ENCODE measurements around the gene MAGI2.

MAGI2 gene

DNA sequence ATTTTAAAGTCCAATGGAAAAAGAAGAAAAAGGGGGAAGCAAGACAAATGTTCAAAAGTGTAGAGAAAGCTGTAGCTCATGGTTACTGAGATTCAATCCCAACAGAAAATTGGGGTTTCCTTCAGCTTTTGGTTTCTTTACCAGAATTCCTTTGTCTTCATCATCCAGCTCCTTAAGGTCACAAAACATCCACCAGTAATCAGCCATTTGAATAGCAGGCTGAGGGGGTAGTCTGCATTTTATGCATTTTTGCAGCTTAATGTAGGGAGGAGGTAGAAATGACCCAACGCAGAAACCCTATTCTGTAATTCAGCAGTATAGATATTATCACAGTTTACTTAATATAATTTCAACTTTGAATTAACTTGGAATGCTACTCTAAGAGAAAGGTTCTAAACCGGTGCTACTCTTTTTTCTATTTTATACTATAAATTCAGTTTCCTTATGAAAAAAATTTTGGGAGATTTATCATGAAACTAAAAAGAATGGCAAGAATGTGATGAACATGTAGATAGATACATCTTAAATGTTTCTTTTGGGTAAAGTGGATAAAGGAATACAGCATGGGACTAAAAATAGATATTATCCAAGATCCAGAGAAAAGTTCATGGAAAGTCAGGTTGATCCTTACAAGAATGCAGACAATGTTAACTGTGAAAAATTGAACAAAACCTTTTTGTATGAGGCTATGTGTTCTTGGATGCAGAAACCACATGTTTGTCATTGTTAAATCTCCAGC, 1058.0 kb downstream of the MAGI2 start:
- DNase-seq: no peak

DNA sequence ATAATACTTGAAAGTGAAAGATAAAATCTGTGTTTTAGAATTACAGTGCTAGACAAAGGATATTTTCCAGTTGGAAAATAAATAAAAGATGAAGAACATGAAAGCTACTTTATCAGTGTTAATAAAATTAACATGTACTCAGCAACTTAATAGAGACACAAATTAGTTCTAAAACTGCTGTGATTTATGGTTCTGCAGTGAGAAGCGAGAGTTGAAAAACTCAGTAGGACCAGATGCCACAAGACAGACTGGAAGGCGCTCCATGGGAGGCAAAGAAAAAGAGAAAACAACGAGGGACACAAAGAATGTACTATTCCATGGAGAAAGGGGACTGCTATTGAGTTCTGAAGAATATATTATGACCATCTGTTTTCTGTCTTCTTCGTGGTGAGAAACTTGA, 1064.4 kb downstream of the MAGI2 start:
- no peak for DNase-seq

DNA sequence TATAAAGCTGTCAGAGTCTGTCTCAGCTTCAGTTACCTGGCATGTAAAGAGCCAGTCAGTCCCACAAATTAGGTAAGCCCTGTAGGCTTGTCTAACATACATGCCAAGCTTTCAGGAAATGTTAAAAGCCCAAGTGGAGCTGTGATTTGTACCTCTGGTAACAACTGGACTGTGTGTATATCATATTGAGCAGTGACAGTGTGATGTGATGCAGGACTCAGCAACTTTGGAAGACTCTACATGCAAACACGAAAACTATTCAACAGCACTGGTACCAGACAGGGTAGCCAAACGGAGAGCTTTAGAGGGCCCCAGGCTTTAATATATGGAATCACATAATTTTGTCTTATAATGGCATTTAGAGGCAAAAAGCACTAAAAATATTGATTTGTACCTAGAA, 1066.9 kb downstream of the MAGI2 start:
- DNase-seq: no peak

DNA sequence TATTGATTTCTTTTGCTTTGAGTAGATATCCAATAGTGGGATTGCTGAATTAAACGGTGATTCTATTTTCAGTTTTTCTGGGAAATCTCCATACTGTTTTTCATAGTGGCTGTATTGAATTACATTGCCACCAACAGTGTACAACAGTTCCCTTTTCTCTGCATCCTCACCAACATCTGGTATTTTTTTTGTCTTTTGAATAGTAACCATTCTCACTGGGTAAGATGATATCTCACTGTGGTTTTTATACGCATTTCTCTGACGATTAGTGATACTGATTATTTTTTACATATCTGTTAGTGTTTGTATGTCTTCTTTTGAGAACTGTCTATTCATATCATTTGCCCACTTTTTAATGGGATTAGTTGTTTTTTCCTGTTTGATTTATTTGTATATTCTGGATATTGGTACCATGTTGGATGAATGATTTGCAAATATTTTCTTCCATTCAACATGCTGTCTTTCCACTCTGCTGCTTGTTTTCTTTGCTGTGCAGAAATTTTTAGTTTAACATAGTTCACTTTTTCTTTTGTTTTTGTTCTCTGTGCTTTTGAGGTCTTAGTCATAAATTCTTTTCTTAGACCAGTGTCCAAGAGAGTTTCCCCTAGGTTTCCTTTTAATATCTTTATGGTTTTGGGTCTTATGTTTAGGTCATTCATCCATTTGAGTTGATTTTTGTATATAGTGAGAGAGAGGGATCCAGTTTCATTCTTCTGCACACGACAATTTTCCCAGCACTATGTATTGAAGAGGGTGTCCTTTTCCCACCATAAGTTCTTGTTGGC, 1070.2 kb downstream of the MAGI2 start:
- DNase-seq: no peak

DNA sequence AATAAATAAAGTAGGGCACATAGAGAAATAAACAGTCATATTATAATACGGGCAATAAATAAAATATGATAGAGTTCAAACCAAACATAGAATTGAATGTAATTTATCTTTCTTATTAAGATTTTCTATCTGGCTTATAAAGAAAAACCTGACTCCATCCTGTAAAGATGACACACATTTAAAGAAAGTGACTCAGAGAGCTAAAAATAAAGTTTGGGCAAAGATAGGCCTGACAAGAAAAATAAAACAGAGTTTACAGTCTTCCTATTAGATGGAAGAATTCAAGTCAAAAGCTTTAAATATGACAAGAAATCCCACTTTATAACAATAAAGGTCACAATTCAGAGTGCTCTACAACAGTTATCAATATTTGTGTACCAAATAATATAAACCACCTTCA, 1074.3 kb downstream of the MAGI2 start:
- DNase-seq: no peak

DNA sequence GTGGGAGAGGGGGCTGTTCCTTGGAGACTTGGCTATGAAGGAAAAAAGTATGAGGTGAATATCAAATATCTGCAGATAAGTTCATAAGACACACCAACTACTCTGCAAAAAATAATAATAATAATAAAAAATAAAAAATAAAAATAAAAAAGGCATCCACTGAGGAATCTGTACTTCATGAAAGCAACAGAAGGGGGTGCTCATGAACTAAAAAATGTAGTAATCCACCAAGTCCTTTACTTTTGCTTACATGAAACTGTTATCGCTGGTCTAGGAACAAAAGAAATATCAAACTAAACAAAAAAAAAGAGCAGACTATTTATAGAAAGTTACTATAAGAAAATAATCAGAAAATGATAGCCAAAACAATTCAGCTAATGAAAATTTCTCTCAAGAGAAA, 1075.9 kb downstream of the MAGI2 start:
- DNase-seq: no peak

DNA sequence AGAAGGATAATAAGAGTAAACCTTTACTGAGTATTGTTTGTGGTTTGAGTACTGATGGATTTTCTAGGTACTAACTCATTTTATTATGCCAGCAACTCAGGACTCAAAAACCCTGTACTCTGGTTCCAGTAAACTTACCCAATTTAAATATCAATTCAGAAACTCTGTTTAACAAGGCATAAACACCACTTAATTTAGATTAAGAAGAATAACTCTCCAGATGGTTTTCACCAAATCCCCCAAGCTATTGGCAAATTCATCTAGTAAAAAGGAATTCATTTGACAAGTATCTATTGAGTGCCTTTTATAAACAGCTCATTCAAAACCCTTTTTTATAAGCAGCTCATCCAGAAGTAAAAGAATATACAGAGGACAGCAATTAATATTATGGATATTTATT, 1082.5 kb downstream of the MAGI2 start:
- DNase-seq: no peak

DNA sequence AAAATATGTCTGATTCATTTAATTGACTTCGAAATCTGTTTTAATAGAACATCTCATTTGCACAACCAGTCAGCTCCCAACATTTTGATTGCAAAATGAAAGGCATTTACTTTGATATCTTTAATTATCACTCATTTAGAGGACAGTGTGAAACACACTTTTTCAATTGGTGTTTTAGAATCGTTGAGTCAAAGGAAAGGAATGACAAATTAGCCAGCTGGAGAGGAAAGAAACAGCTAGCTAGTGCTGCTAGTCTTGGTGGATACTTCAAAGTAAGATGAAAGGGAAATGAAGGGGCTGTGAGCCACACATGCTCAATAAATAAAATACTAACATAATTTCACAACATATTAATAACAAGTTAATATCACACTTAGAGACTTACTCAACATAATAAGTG, 1084.7 kb downstream of the MAGI2 start:
- no peak for DNase-seq

DNA sequence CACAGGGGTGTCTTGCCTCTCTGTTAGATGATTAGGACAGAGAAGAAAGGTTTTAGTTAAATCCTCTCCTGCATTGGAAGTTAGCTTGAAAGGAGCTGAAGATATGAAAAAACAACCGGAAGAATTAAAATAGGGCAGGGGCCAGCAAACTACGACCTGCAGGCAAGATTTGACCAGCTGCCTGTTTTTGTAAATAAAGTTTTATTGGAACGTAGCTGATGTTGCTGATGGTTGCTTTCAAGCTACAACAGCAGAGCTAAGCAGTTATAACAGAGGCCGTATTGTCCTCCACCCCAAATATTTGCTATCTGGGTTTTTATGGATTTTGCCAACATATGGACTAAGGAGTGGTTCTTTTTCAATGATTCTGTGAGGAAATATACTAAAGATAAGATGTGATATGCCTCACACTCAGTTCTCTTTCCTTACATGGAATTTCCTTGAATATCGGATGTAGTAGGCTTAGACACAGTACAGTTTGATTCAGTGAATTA, 1086.1 kb downstream of the MAGI2 start:
- no peak for DNase-seq

DNA sequence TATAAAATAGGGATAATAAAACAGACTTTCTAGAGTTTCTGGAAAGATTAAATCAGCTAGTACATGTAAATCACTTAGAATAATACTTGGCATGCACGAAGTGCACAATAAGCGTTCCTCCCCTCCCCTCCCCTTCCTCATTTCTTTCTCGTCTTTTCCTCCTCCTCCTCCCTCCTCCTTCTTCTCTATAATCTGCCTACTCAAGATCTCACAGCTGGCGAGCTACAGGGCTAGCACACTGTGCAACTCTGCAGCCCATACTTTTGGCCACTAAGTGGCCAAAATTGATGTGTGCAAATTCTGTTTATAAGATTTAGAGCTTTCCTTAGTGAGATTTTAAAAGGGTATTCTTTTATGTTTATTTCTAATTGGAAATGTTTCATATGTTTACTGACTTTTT, 1089.6 kb downstream of the MAGI2 start:
- DNase-seq: no peak

DNA sequence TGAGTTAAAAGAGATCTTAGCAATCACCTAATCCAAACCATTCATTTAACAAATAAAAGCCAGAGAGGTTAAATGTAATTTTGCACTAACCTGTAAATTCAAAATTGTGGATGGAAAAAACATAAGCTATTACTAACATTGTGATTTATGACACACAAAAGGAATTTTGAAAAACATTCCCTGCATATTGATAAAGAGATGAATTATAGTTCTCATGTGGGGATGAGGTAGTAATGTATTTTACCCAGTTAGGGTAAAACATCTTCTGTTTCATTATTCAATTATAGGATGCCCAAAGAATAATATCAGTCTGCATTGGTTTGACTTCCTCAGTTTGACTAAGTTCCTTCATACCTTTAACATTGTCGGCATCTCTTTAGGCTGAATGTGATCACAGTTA, 1093.6 kb downstream of the MAGI2 start:
- no peak for DNase-seq

DNA sequence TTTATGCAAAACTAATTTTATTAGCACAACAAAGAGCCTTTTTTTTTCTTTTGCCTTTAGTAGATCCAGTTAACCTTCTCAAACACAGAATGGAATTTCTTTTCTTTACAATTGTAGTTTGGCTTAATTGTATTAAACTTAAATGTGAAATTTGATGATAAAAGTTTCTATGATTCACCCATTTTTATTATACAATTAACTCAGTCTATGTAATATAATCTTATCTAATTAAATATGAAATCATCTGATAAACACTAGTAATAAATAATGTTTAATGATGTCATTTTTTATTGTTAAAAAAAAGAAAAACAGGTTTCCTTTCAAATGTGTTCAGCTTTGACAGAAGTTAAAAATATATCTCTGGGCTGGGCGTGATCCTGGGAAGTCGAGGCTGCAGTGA, 1095.8 kb downstream of the MAGI2 start:
- DNase-seq: no peak

DNA sequence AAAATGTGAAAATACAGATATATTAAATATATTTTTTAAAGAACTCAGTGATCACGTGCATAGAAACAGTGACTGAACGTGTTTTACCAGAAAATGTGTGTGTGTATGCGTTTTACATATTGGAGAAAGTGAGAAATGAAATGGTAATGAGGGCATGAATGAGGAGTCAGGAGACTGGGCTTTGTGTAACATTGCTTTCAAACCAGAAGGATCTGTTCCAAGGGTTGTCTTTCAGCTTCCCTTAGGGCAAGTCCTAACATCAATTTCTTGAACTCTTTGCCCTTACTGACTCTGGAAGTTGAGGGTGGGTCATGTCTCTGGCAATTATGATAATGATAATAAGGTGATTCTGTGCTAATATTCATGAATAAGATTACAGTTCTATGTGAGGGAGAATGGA, 1097.6 kb downstream of the MAGI2 start:
- DNase-seq: no peak

DNA sequence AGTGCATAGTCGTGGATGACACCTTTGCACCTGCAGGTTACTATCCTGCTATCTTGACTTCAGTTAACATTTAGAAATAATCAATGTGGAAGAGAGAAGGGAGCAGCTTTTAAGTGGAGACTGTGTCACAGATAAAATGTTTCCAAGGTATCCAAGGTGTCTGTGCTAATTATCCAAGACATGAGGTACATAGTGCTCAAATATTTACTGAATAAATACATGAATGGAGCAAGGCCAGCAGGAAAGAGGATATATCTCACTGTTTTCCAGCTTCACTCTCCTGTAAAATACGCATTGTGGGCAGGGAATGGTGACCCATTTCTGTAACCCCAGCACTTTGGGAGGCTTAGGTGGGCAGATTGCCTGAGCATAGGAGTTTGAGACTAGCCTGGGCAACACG, 1102.5 kb downstream of the MAGI2 start:
- no peak for DNase-seq

DNA sequence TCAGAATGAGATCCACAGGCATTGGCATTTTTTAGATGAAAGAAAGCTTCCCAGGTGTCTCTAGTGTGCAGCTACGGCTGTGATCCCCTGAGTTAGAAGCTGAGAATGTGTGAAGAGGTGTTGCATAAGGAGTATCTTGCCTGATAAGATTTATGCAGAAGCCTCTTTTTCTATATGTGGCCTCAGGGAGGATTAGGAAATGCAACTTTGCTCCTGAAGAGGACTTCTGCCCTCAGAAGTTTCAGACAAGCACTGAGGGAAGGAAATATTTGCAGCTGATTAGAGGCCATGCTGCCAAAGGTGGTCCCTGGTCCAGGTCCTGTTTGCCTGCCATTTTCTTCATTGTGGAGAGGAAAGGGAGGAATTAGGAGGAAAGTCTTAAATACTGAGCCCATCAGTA, 1103.1 kb downstream of the MAGI2 start:
- no peak for DNase-seq

DNA sequence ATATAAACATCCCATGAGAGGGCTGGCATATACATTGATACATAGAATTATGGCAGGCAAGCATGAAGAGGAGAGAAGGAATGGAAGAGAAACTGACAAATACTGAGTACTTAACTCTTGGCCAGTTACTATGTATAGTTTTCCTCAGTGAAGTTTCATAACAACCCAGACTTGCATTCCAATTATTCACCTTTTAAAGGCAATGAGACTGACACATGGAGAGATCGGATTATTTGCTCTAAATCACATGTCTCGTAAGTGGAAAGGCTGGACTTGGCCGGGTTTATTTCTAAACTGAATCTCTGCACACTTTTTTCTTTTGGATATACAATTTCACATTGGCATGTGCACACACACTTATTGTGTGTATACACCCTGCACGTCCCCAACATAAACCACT, 1106.6 kb downstream of the MAGI2 start:
- DNase-seq: no peak

DNA sequence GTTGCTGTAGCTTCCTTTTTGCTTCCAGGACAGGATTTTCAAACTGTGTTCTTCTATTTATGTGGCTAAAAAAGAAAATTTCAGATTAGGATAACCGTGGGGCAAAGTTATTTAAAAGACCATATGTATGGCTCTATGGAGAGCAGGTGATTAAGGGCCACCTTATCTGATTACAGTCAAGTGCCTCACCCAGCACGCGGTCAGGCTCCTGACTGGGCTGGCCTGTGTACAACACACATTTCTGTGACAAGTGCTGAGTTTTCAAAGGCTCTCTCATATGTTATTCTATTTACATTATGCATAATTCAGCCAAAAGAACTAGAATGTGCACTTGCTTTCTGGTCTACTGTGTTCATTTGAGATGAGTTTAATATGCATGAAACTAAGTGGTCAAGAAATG, 1107.5 kb downstream of the MAGI2 start:
- no peak for DNase-seq

DNA sequence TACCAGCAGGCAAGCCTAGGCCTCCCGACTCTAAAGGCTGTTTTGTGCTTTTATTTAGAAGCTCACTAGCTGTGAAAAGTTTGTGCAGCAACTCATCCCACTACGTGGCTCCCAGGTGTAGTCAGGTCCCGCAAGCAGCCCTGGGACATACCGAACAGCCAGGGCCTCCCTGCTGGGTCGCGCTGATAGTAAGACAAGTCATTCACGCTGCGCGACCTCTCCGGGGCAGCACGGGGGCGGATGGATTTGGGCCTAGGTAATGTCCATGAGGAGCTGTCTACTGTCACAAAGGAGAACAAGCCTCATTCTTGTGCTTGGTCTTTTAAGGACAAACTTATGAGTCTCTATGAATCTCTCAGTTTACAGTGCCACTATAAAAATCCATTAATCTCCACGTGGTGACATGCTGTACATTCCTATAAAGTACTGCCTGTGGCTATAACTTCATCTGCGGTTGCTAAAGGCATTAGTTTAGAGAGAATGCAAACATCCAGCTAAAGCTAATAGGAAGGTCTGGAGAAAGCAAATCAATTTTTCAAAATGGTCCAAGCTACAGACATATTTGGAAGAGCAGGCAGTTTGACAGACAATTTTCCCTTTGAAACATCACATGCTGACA, 1108.1 kb downstream of the MAGI2 start:
- no peak for DNase-seq

DNA sequence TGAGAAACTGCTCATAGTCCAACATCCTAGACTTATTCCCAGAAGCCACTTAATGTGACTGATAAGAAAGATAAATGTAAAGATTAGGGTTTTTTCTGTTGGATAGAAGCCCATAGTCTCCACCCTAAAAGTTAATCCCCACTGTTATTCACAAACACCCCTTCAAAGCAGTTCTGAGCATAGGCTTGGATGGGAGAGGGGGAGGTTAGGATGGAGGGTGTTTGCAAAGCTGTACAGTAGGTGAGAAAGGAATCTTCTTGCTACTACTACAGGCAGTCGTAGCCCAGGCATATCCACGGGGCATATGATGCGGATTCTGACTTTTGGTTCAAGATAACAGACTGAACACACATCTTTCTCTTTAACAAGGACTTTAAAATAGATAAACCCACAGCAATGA, 1119.0 kb downstream of the MAGI2 start:
- DNase-seq: no peak

DNA sequence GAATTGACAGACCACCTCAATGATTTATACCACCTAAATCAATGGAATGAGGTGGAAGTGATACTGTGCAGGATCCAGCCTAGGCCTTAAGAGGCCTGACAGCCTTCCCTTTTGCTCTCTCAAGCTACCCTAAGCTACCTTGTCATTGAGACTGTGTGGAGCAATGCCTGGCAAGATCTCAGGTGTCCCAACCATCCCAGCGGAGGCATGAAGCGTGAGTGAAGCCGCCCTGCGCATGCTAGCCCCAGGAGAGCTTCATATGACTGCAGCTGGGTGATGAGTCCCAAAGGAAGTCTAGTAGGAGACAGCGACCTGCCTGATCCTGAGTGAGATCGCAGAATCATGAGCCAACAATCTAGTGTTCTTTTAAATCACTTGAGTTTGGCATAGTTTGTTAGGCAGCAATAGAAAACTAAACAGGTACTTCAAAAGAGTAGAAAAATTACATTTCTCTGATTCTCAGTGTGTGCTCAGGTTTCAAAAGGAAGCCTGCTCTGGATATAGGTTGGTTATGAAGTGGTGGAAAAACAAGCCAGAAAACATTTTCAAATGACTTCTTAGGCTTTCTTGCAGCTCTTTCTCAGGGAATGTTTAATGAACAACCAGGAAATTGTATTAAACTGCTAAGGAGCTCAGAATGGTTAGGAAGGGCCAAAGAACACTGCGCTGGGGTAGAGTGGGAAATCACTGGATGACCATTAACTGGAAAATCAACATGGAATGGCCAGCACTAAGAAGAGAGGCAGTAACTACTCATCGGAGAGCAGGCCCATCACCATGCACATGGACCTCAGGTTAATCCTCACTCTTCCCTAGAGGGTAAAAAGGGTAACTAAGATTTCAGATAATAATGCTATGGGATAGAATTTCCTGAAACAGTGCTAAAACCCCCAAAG, 1119.7 kb downstream of the MAGI2 start:
- no peak for DNase-seq

DNA sequence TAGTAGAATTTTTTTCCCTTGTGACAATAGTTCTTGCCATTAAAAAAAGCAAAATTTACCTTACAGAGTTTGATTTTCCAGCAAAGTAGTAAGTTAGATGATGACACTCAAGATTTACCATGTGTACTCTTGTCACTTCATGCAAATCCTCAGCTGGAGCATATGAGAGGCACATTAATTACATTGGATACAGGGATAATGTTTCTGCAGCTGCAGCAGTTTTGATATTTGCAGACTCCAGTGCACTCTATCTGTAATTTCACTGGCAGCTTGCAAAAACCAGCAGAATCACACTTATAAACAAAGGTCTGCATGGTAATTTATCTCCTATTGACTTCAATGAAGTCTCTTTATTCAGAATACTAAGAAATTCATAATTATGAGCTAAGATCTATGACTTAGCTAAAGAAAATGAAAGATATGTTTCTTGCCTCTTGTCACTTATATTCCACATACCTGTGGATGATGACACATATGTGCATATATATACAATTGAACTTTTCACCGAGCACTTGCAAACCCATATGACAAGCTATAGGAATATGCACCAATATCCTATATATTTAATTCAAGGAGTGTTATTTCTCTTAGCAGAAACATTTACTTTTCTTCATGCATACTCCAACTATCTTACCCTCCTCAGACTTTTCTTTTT, 1124.3 kb downstream of the MAGI2 start:
- no peak for DNase-seq

DNA sequence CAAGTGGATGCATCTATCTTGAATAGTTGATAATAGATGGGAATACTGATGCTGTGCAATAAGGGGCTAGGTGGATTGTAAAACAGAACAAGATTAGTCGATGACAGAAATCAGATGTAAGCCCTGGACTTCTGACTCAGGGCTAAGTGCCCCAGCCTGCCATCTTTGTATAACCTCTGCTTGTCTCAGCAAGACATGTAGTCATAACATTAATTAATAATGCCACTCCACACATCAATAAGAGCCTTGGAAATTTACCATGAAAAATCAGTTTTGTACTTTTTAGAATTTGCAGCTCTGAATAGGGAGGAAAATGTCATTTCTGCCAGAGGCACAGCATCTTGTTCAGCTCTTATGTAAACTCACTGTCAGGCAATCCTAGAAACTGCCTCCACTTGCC, 1125.7 kb downstream of the MAGI2 start:
- DNase-seq: no peak

All from CD4-positive, alpha-beta T cell treated with Interleukin-17A for 4 hours (primary cell).